ENCODE measurements around the gene AEBP1.

AEBP1 gene

GRCh38 chr7:44133295-44133694 is 29.1 kb downstream of the AEBP1 start:
- Mint-ChIP-seq H3K27me3 (ENCODE audit: low read depth, poor library complexity) (peaks cover 26% of the 10 kb centered on the region), H3K27ac (no peak overlapping the region), H3K9me3 (no peaks in the 10 kb centered on the region), H3K36me3 (ENCODE audit: low read depth) (no peaks in the 10 kb centered on the region), H3K4me3 (no peak overlapping the region), H3K4me1 (peaks cover 21% of the 10 kb centered on the region)
- no peak for DNase-seq
- TF ChIP-seq, protein P1, sequence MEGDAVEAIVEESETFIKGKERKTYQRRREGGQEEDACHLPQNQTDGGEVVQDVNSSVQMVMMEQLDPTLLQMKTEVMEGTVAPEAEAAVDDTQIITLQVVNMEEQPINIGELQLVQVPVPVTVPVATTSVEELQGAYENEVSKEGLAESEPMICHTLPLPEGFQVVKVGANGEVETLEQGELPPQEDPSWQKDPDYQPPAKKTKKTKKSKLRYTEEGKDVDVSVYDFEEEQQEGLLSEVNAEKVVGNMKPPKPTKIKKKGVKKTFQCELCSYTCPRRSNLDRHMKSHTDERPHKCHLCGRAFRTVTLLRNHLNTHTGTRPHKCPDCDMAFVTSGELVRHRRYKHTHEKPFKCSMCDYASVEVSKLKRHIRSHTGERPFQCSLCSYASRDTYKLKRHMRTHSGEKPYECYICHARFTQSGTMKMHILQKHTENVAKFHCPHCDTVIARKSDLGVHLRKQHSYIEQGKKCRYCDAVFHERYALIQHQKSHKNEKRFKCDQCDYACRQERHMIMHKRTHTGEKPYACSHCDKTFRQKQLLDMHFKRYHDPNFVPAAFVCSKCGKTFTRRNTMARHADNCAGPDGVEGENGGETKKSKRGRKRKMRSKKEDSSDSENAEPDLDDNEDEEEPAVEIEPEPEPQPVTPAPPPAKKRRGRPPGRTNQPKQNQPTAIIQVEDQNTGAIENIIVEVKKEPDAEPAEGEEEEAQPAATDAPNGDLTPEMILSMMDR (IDR thresholded peaks at IDR 0.05): no peak

- H3K9me3 Mint-ChIP-seq: no peaks in the 10 kb centered on the region
- TF ChIP-seq, protein P1 (IDR thresholded peaks at IDR 0.05): no peak
- H3K4me1 Mint-ChIP-seq: peaks cover 21% of the 10 kb centered on the region
- no peaks in the 10 kb centered on the region for H3K36me3 Mint-ChIP-seq (ENCODE audit: low read depth)
- H3K4me3 Mint-ChIP-seq: no peak overlapping the region
- H3K27me3 Mint-ChIP-seq (ENCODE audit: low read depth, poor library complexity): peaks cover 28% of the 10 kb centered on the region
- no peak overlapping the region for H3K27ac Mint-ChIP-seq
- DNase-seq: no peak
These were observed 30.9 kb downstream of the AEBP1 start for GRCh38 chr7:44134943-44135628.

- TF ChIP-seq, protein P1 (IDR thresholded peaks at IDR 0.05): no peak
- H3K27ac Mint-ChIP-seq: no peak overlapping the region
- H3K36me3 Mint-ChIP-seq (ENCODE audit: low read depth): no peaks in the 10 kb centered on the region
- no peaks in the 10 kb centered on the region for H3K9me3 Mint-ChIP-seq
- H3K27me3 Mint-ChIP-seq (ENCODE audit: low read depth, poor library complexity): peaks cover 29% of the 10 kb centered on the region
- H3K4me1 Mint-ChIP-seq: peaks cover 17% of the 10 kb centered on the region
- DNase-seq: no peak
- no peak overlapping the region for H3K4me3 Mint-ChIP-seq
These were observed 32.6 kb downstream of the AEBP1 start for GRCh38 chr7:44136731-44137130.

DNA sequence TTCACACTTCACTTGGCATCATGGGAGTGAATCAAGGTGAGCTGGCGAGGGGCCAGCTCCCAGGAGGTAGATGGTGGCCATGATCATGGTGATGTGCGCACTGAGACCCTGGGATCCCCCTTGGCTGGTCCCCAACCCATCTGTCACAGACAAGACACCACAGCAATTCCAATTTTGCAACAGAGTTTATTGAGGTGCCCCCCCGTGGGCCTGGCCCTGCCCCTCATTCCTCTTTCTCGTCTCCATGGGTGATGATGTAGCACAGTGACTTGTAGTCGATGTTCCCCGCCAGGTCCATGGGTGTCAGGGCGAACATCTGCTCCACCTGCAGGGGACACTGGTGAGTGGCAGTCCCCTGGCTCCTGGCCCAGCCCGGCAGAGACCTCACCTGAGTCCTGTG is 34.6 kb downstream of the AEBP1 start:
- Mint-ChIP-seq H3K9me3 (no peaks in the 10 kb centered on the region), H3K4me3 (no peak overlapping the region), H3K27me3 (ENCODE audit: low read depth, poor library complexity) (peaks cover 35% of the 10 kb centered on the region), H3K36me3 (ENCODE audit: low read depth) (no peaks in the 10 kb centered on the region), H3K4me1 (peaks cover 10% of the 10 kb centered on the region), H3K27ac (no peak overlapping the region)
- TF ChIP-seq, protein P1 (IDR thresholded peaks at IDR 0.05): no peak
- no peak for DNase-seq

- Mint-ChIP-seq H3K4me3 (no peak overlapping the region), H3K9me3 (no peaks in the 10 kb centered on the region), H3K27ac (no peak overlapping the region), H3K4me1 (peaks cover 10% of the 10 kb centered on the region), H3K36me3 (ENCODE audit: low read depth) (no peaks in the 10 kb centered on the region), H3K27me3 (ENCODE audit: low read depth, poor library complexity) (peaks cover 38% of the 10 kb centered on the region)
- TF ChIP-seq, protein P1 (IDR thresholded peaks at IDR 0.05): no peak
- DNase-seq: no peak
These were observed 35.3 kb downstream of the AEBP1 start for GRCh38 chr7:44139311-44140010.

- Mint-ChIP-seq H3K4me3 (no peak overlapping the region), H3K27me3 (ENCODE audit: low read depth, poor library complexity) (peaks cover 41% of the 10 kb centered on the region), H3K27ac (no peak overlapping the region), H3K4me1 (peaks cover 8% of the 10 kb centered on the region), H3K36me3 (ENCODE audit: low read depth) (no peaks in the 10 kb centered on the region), H3K9me3 (no peaks in the 10 kb centered on the region)
- TF ChIP-seq, protein P1 (IDR thresholded peaks at IDR 0.05): no peak
- no peak for DNase-seq
These were observed 36.2 kb downstream of the AEBP1 start for GRCh38 chr7:44140341-44140740.

Data from nephron progenitor cell (in vitro differentiated cells).